Neuronal stem cell (in vitro differentiated cells): ENCODE results near the gene MACROD2.

Experiments used
- DNase-seq: peaks from one replicate; pipeline ENCODE4 v3.0.0-alpha.2; 2013; ENCODE audit warnings: low spot score
- H2AFZ ChIP-seq: one replicate; pipeline ENCODE4 v1.6.1; 2013; ENCODE audit warnings: mild to moderate bottlenecking, low read length, inconsistent platforms
- H2AK5ac ChIP-seq: 2 replicates; pipeline ENCODE4 v1.6.1; 2013; ENCODE audit warnings: low read depth, mild to moderate bottlenecking, inconsistent platforms, low read length, moderate library complexity, mixed read lengths
- H2BK120ac ChIP-seq: 2 replicates; pipeline ENCODE4 v1.6.1; 2013; ENCODE audit warnings: low read depth, mild to moderate bottlenecking, inconsistent platforms, low read length, moderate library complexity, mixed read lengths
- H2BK12ac ChIP-seq: one replicate; pipeline ENCODE4 v1.6.1; 2013; ENCODE audit warnings: low read length, inconsistent platforms
- H2BK15ac ChIP-seq: 2 replicates; pipeline ENCODE4 v1.6.1; 2013; ENCODE audit warnings: mild to moderate bottlenecking, low read length, inconsistent platforms, mixed read lengths
- H2BK5ac ChIP-seq: one replicate; pipeline ENCODE4 v1.6.1; 2013; ENCODE audit warnings: inconsistent platforms, mild to moderate bottlenecking, low read length, moderate library complexity
- H3K14ac ChIP-seq: one replicate; pipeline ENCODE4 v1.6.1; 2013; ENCODE audit warnings: low read length, inconsistent platforms
- H3K18ac ChIP-seq: 2 replicates; pipeline ENCODE4 v1.6.1; 2013; ENCODE audit warnings: low read length, inconsistent platforms
- H3K23ac ChIP-seq: 2 replicates; pipeline ENCODE4 v1.6.1; 2013; ENCODE audit warnings: low read depth, mild to moderate bottlenecking, mixed read lengths, low read length, inconsistent platforms; ENCODE audit not compliant: poor library complexity
- H3K27ac ChIP-seq: replicated peaks from 3 replicates; pipeline ENCODE4 v1.5.1; 2013; ENCODE audit warnings: low read length, inconsistent platforms
- H3K27me3 ChIP-seq, 3 experiments: 2 replicates each; pipeline ENCODE4 v1.6.1; 2013; ENCODE audit warnings: low read length in 3 of 3, mild to moderate bottlenecking in 2 of 3, inconsistent platforms in 1 of 3, low read depth in 1 of 3, mixed read lengths in 1 of 3, moderate library complexity in 1 of 3; ENCODE audit not compliant: control insufficient read depth in 3 of 3, insufficient read depth in 3 of 3
- H3K36me3 ChIP-seq, 2 donors: replicated peaks in 1 of 2; 2 replicates each; pipeline ENCODE4 v1.6.1; 2013; ENCODE audit warnings: low read length in 2 of 2; ENCODE audit not compliant: control insufficient read depth in 2 of 2, insufficient read depth in 2 of 2
- H3K4ac ChIP-seq: 2 replicates; pipeline ENCODE4 v1.6.1; 2013; ENCODE audit warnings: inconsistent platforms, mild to moderate bottlenecking, low read length, moderate library complexity
- H3K4me1 ChIP-seq, 2 donors: 1 replicate in 1 of 2; 2 replicates in 1 of 2; pipeline ENCODE4 v1.6.1; 2013; ENCODE audit warnings: low read length in 2 of 2, low read depth in 1 of 2; ENCODE audit not compliant: control insufficient read depth in 2 of 2, insufficient read depth in 1 of 2
- H3K4me2 ChIP-seq: one replicate; pipeline ENCODE4 v1.6.1; 2013; ENCODE audit warnings: mild to moderate bottlenecking, low read length, inconsistent platforms; ENCODE audit not compliant: insufficient read depth, poor library complexity, severe bottlenecking
- H3K4me3 ChIP-seq, 2 donors: 2 replicates each; pipeline ENCODE4 v1.5.1; 2013; ENCODE audit warnings: low read length in 2 of 2, mild to moderate bottlenecking in 2 of 2, inconsistent platforms in 1 of 2, moderate library complexity in 1 of 2
- H3K79me1 ChIP-seq: one replicate; pipeline ENCODE4 v1.6.1; 2013; ENCODE audit warnings: low read depth, mild to moderate bottlenecking, inconsistent platforms, low read length, moderate library complexity
- H3K9ac ChIP-seq: one replicate; pipeline ENCODE4 v1.6.1; 2013; ENCODE audit warnings: mild to moderate bottlenecking, low read depth, low read length, inconsistent platforms; ENCODE audit not compliant: poor library complexity
- H3K9me3 ChIP-seq, 2 donors: replicated peaks in 1 of 2; 2 replicates each; pipeline versions ENCODE3 to v1.6.1; 2013; ENCODE audit warnings: low read length in 2 of 2, mild to moderate bottlenecking in 2 of 2, inconsistent platforms in 1 of 2, low read depth in 1 of 2, mixed read lengths in 1 of 2, moderate library complexity in 1 of 2; ENCODE audit not compliant: control insufficient read depth in 2 of 2, insufficient read depth in 1 of 2
- H4K8ac ChIP-seq: one replicate; pipeline ENCODE4 v1.6.1; 2013; ENCODE audit warnings: low read depth, mild to moderate bottlenecking, inconsistent platforms, low read length, moderate library complexity
- H4K91ac ChIP-seq: one replicate; pipeline ENCODE4 v1.6.1; 2013; ENCODE audit warnings: low read length, low read depth, mild to moderate bottlenecking, inconsistent platforms; ENCODE audit not compliant: poor library complexity
- WGBS, 2 donors: extraction: QIAGEN DNeasy Blood & Tissue Kit; methylation state at CpG; one replicate each; pipeline ENCODE4 v1.1.7; 2013; ENCODE audit warnings: missing lambda C conversion rate in 2 of 2, mixed read lengths in 1 of 2; ENCODE audit not compliant: insufficient read length in 2 of 2, insufficient replicate concordance in 1 of 2; ENCODE audit errors: extremely low coverage in 2 of 2; 5-methylcytosine and 5-hydroxymethylcytosine counted together

The MACROD2 gene

DNA sequence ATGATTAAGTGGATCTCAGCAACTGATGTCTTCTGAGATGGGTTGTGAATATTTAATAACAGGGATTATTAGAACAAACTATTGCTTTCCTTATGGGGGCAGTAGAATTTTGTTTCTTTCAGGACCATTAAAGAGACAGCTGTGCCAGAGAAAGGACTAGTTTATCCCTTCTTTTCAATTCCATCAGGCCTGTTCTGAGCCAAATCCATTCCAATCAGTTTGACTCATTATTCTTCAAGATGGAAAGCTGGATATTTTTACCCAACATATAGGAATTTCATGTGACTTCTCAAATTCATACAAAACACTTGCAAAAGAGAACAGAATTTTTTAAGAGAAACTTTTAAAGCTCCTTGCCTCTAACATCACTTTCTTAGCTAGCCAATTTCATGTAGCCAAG is 1064.1 kb downstream of the MACROD2 start:
- H3K18ac ChIP-seq: no peak overlapping the region
- no peaks in the 10 kb centered on the region for H3K27me3 ChIP-seq
- no peak overlapping the region for H4K8ac ChIP-seq
- H3K79me1 ChIP-seq: no peaks in the 10 kb centered on the region
- no peak overlapping the region for H3K9ac ChIP-seq
- H2BK15ac ChIP-seq: no peak overlapping the region
- H2AFZ ChIP-seq: no peak overlapping the region
- no peak overlapping the region for H3K23ac ChIP-seq
- no peak overlapping the region for H2AK5ac ChIP-seq
- peaks cover 9 to 14% of the 10 kb centered on the region in 2 donors for H3K4me1 ChIP-seq
- H3K4me3 ChIP-seq: no peak overlapping the region
- no peak overlapping the region for H2BK120ac ChIP-seq
- DNase-seq: no peak
- no peak overlapping the region for H4K91ac ChIP-seq
- no peak overlapping the region for H2BK12ac ChIP-seq
- no peak overlapping the region for H3K4ac ChIP-seq
- no peaks in the 10 kb centered on the region for H3K36me3 ChIP-seq
- H3K14ac ChIP-seq: no peak overlapping the region
- H3K4me2 ChIP-seq: no peak overlapping the region
- H3K27ac ChIP-seq: no peak overlapping the region
- no peaks in the 10 kb centered on the region for H3K9me3 ChIP-seq
- no peak overlapping the region for H2BK5ac ChIP-seq

DNA sequence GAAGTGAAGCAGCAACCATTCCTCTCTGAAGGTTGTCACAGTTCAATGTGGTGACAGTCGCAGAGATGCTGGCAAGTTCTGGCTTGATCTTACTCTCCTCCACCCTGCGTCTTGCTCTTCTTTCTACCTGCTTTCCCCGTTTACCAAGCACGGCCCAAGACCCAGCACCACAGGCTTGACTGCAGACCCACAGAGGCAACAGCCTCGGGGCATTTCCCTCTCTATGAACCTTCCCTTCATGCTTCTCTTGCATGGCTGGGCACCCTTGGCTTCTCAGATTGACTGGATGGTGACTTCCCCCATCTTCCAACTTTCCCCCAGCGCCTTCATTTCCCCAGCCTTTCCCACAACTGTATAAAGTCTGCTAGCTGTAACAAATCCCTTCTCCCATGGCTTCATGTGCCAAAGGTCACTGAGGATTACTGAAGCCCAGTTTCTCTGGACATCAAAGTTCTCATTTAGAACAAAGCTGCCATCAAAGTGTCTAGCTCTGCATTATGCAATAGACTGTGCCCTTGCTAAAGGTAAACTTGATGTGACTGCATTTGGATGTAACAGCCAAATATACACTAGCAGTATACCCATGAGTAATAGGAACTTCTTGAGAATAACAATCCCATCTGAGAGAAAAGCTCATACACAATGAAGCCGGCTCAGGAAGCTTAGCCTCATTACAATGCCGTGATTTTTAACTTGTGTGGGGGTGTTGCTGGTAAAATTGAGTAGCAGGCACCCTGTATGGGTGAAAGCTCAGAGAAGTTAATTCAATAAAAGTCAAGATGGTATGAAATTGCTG is 1065.1 kb downstream of the MACROD2 start:
- Histone ChIP-seq H2BK12ac (no peak overlapping the region), H2AK5ac (no peak overlapping the region), H3K79me1 (no peaks in the 10 kb centered on the region), H3K4me2 (no peak overlapping the region), H3K23ac (no peak overlapping the region), H2AFZ (no peak overlapping the region), H3K27ac (no peak overlapping the region), H2BK5ac (no peak overlapping the region), H3K9ac (no peak overlapping the region), H3K14ac (no peak overlapping the region), H3K4ac (no peak overlapping the region), H4K8ac (no peak overlapping the region), H3K36me3 (no peaks in the 10 kb centered on the region), H3K4me1 (peaks cover 9 to 14% of the 10 kb centered on the region in 2 donors), H2BK15ac (no peak overlapping the region), H2BK120ac (no peak overlapping the region), H3K9me3 (no peaks in the 10 kb centered on the region), H3K27me3 (no peaks in the 10 kb centered on the region), H3K4me3 (no peak overlapping the region), H4K91ac (no peak overlapping the region), H3K18ac (no peak overlapping the region)
- no CpG with 5 or more reads among the region's 8 CpGs for whole genome bisulfite sequencing, 2 donors
- no peak for DNase-seq

DNA sequence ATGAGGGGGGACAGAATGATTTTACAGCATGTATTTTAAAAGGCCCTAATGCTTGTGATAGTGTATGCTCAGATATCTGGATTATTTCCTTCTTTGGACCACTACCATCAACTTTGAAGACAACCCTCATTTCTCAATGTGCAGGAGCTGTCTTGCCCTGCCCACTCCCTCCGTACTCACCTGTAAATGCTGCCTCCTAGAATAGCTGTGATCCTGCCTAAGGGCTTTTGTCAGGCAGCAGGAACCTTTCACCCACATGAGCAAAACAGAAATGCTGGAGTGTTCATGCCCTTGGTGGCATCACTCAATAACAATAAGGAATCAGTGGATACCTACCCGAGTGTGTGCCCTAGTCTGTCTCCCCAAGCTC is 1065.7 kb downstream of the MACROD2 start:
- peaks cover 9 to 14% of the 10 kb centered on the region in 2 donors for H3K4me1 ChIP-seq
- H3K14ac ChIP-seq: no peak overlapping the region
- no peak overlapping the region for H3K9ac ChIP-seq
- peak overlapping the region; percentile 83 for H2AFZ ChIP-seq
- no peak overlapping the region for H2BK120ac ChIP-seq
- no peak overlapping the region for H2BK12ac ChIP-seq
- no peak overlapping the region for H2BK5ac ChIP-seq
- no peak overlapping the region for H3K4ac ChIP-seq
- H3K18ac ChIP-seq: no peak overlapping the region
- no peak overlapping the region for H2BK15ac ChIP-seq
- H3K4me3 ChIP-seq: no peak overlapping the region
- H3K79me1 ChIP-seq: no peaks in the 10 kb centered on the region
- H2AK5ac ChIP-seq: no peak overlapping the region
- no peaks in the 10 kb centered on the region for H3K36me3 ChIP-seq
- no peak overlapping the region for H3K23ac ChIP-seq
- no peak overlapping the region for H4K91ac ChIP-seq
- H4K8ac ChIP-seq: no peak overlapping the region
- no peaks in the 10 kb centered on the region for H3K27me3 ChIP-seq
- no peaks in the 10 kb centered on the region for H3K9me3 ChIP-seq
- H3K4me2 ChIP-seq: no peak overlapping the region
- no peak overlapping the region for H3K27ac ChIP-seq
- no CpG with 5 or more reads among the region's 2 CpGs for WGBS, 2 donors
- no peak for DNase-seq

DNA sequence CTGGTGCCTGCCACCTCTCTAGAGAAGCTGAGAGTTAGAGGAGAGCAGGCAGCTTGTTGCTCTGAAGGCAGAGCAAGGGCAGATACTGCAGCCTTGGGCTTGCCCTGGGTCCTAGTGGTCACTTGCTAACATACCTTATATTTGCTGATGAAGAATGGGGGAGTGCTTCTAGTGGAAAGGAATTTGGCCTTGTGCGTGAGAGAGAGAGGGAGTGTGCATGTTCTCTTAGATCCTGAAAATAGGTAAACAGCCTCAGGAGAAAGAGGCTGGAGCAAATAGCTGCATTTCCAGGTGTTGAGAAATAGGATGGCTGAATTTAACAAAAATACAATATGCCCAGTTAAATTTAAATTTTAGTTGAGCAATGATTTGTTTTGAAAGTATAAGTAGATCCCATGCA is 1066.6 kb downstream of the MACROD2 start:
- H3K9me3 ChIP-seq: no peaks in the 10 kb centered on the region
- no peak overlapping the region for H2BK15ac ChIP-seq
- H3K79me1 ChIP-seq: no peaks in the 10 kb centered on the region
- H3K27me3 ChIP-seq: no peaks in the 10 kb centered on the region
- H4K91ac ChIP-seq: no peak overlapping the region
- H2AK5ac ChIP-seq: no peak overlapping the region
- no peak overlapping the region for H2BK5ac ChIP-seq
- no peak for DNase-seq
- no peak overlapping the region for H4K8ac ChIP-seq
- no peak overlapping the region for H3K27ac ChIP-seq
- no peak overlapping the region for H2BK12ac ChIP-seq
- H3K9ac ChIP-seq: no peak overlapping the region
- H3K23ac ChIP-seq: no peak overlapping the region
- H2BK120ac ChIP-seq: no peak overlapping the region
- no CpG with 5 or more reads among the region's 1 CpG for WGBS, 2 donors
- peaks cover 9 to 14% of the 10 kb centered on the region in 2 donors for H3K4me1 ChIP-seq
- H3K4ac ChIP-seq: no peak overlapping the region
- H3K18ac ChIP-seq: no peak overlapping the region
- no peak overlapping the region for H3K4me3 ChIP-seq
- H3K36me3 ChIP-seq: no peaks in the 10 kb centered on the region
- H2AFZ ChIP-seq: peak overlapping the region; percentile 83
- H3K14ac ChIP-seq: no peak overlapping the region
- H3K4me2 ChIP-seq: no peak overlapping the region
